Activated CD8-positive, alpha-beta memory T cell treated with anti-CD3 and anti-CD28 coated beads, Interleukin-2, amount 10 ng/mL, durations not matched to agents 7 days and 5 days (primary cell): Measurements from ENCODE around the gene SARDH. TPM values are rescaled to one million over a fixed set of nuclear protein-coding genes. Genes with fewer than 3 reads are reported as not detected.
A peak's percentile ranks its signal among the peaks of the same experiment; 100 is the strongest.
"Not testable (repeated sequence)": the region's sequence is repeated elsewhere in the genome, so short reads cannot be mapped to it uniquely, and the experiment has no call there.

Experiments used
- ATAC-seq: fragments of 150-1000 bp; cut with Tn5 transposase; one replicate; pipeline ENCODE4 v1.10.0; 2021; ENCODE audit warnings: moderate library complexity
- CTCF ChIA-PET: fragments of 350-600 bp; sonication (Branson Sonifier 250); formaldehyde crosslinking; loops from one replicate; lab custom pipeline; 2021; ENCODE audit warnings: antibody characterized with exemption; lab: Charles Lee
- DNase-seq: peaks from one replicate; pipeline ENCODE4 v3.0.0-alpha.2; 2020
- H3K27ac Mint-ChIP-seq: one replicate; pipeline ENCODE4 v1.8.0; 2021; ENCODE audit warnings: mild to moderate bottlenecking, mixed read lengths
- H3K27me3 Mint-ChIP-seq: one replicate; pipeline ENCODE4 v1.8.0; 2021; ENCODE audit warnings: mixed read lengths
- H3K36me3 Mint-ChIP-seq: one replicate; pipeline ENCODE4 v1.8.0; 2021; ENCODE audit warnings: mild to moderate bottlenecking, mixed read lengths
- H3K4me1 Mint-ChIP-seq: one replicate; pipeline ENCODE4 v1.8.0; 2021; ENCODE audit warnings: mixed read lengths
- H3K4me3 Mint-ChIP-seq: one replicate; pipeline ENCODE4 v1.8.0; 2021; ENCODE audit warnings: mild to moderate bottlenecking, moderate library complexity, mixed read lengths
- H3K9me3 Mint-ChIP-seq: one replicate; pipeline ENCODE4 v1.8.0; 2022; ENCODE audit warnings: low read depth, mixed read lengths
- total RNA-seq, 2 experiments: library from RNA; stranded (reverse); gene quantifications; one replicate each; pipeline ENCODE4 v1.2.3, GENCODE V29; 2021

Gene SARDH
- total RNA-seq, 2 experiments from 2014 or later, result 0.38 to 0.56 TPM

- no peak overlapping the region for H3K4me3 Mint-ChIP-seq
- peak overlapping the region; percentile 25 for H3K27ac Mint-ChIP-seq
- ATAC-seq (no peak), DNase-seq (no peak)
- CTCF ChIA-PET, result no interaction called here
- H3K27me3 Mint-ChIP-seq, result no peaks in the 10 kb centered on the region
- H3K9me3 Mint-ChIP-seq, result no peaks in the 10 kb centered on the region
- H3K4me1 Mint-ChIP-seq, result peaks cover 53% of the 10 kb centered on the region
- H3K36me3 Mint-ChIP-seq, result no peaks in the 10 kb centered on the region
These were observed 59.1 kb downstream of the SARDH start for GRCh38 chr9:133679056-133679455.

- H3K4me3 Mint-ChIP-seq, result no peak overlapping the region
- H3K4me1 Mint-ChIP-seq, result peaks cover 38% of the 10 kb centered on the region
These were observed 60.8 kb downstream of the SARDH start for GRCh38 chr9:133677126-133678010.

GRCh38 chr9:133676450-133676849 lies 61.7 kb downstream of the SARDH start:
- ATAC-seq (no peak), DNase-seq (no peak)
- H3K27ac Mint-ChIP-seq, result peak overlapping the region; percentile 89
- no peak overlapping the region for H3K4me3 Mint-ChIP-seq
- CTCF ChIA-PET, result interaction anchor here (1.0 to 1.9 kb wide), 5 partner anchors 19 to 318 kb away, joined by 3 to 4 read pairs (median 4); no protein-coding TSS in a partner anchor
- H3K9me3 Mint-ChIP-seq, result no peaks in the 10 kb centered on the region
- H3K4me1 Mint-ChIP-seq, result peaks cover 32% of the 10 kb centered on the region
- no peaks in the 10 kb centered on the region for H3K27me3 Mint-ChIP-seq
- H3K36me3 Mint-ChIP-seq, result no peaks in the 10 kb centered on the region

More at GRCh38 chr9:133677126-133678010, 60.8 kb downstream of the SARDH start:
- CTCF ChIA-PET, result interaction anchor here (1.0 to 1.9 kb wide), 5 partner anchors 20 to 317 kb away, joined by 3 to 4 read pairs (median 4); no protein-coding TSS in a partner anchor
- ATAC-seq (peak; percentile 99), DNase-seq (peak; percentile 90)
- Mint-ChIP-seq H3K9me3 (no peaks in the 10 kb centered on the region), H3K27me3 (no peaks in the 10 kb centered on the region), H3K27ac (peak overlapping the region; percentile 89), H3K36me3 (no peaks in the 10 kb centered on the region)

- H3K4me1 Mint-ChIP-seq, result peaks cover 32% of the 10 kb centered on the region
- not testable (repeated sequence) for H3K36me3 Mint-ChIP-seq, ATAC-seq, DNase-seq, H3K9me3 Mint-ChIP-seq, H3K27ac Mint-ChIP-seq, H3K4me3 Mint-ChIP-seq, H3K27me3 Mint-ChIP-seq
- CTCF ChIA-PET, result interaction anchor here (1.9 kb wide), 1 partner anchor 40 kb away, joined by 4 read pairs; no protein-coding TSS in a partner anchor
These were observed 62.4 kb downstream of the SARDH start for GRCh38 chr9:133675796-133676195.

- H3K9me3 Mint-ChIP-seq, result no peaks in the 10 kb centered on the region
- CTCF ChIA-PET, result no interaction called here
- peaks cover 32% of the 10 kb centered on the region for H3K4me1 Mint-ChIP-seq
- H3K27ac Mint-ChIP-seq, result no peak overlapping the region
- ATAC-seq (no peak), DNase-seq (no peak)
- H3K36me3 Mint-ChIP-seq, result no peaks in the 10 kb centered on the region
- H3K27me3 Mint-ChIP-seq, result no peaks in the 10 kb centered on the region
- no peak overlapping the region for H3K4me3 Mint-ChIP-seq
These were observed 64.1 kb downstream of the SARDH start for GRCh38 chr9:133674091-133674490.

GRCh38 chr9:133673258-133673655 lies 64.9 kb downstream of the SARDH start:
- Mint-ChIP-seq H3K4me3 (no peak overlapping the region), H3K9me3 (no peaks in the 10 kb centered on the region), H3K4me1 (peaks cover 28% of the 10 kb centered on the region), H3K27me3 (no peaks in the 10 kb centered on the region), H3K27ac (no peak overlapping the region), H3K36me3 (no peaks in the 10 kb centered on the region)
- ATAC-seq (no peak), DNase-seq (no peak)
- CTCF ChIA-PET, result interaction anchor here (0.9 kb wide), 1 partner anchor 39 kb away, joined by 3 read pairs; no protein-coding TSS in a partner anchor

- Mint-ChIP-seq H3K4me1 (peaks cover 23% of the 10 kb centered on the region), H3K4me3 (no peak overlapping the region), H3K27ac (no peak overlapping the region), H3K36me3 (no peaks in the 10 kb centered on the region), H3K9me3 (no peaks in the 10 kb centered on the region), H3K27me3 (no peaks in the 10 kb centered on the region)
- no peak for DNase-seq
- no peak for ATAC-seq
- CTCF ChIA-PET, result interaction anchor here (0.9 kb wide), 1 partner anchor 40 kb away, joined by 3 read pairs; no protein-coding TSS in a partner anchor
These were observed 65.5 kb downstream of the SARDH start for GRCh38 chr9:133672503-133673257.

GRCh38 chr9:133671371-133671770 lies 66.8 kb downstream of the SARDH start:
- DNase-seq (no peak), ATAC-seq (no peak)
- no peak overlapping the region for H3K4me3 Mint-ChIP-seq
- no peak overlapping the region for H3K27ac Mint-ChIP-seq
- no peaks in the 10 kb centered on the region for H3K27me3 Mint-ChIP-seq
- CTCF ChIA-PET, result interaction anchor here (0.8 kb wide), 1 partner anchor 12 kb away, joined by 3 read pairs; no protein-coding TSS in a partner anchor
- H3K36me3 Mint-ChIP-seq, result no peaks in the 10 kb centered on the region
- no peaks in the 10 kb centered on the region for H3K9me3 Mint-ChIP-seq
- peaks cover 10% of the 10 kb centered on the region for H3K4me1 Mint-ChIP-seq

GRCh38 chr9:133670466-133670865 lies 67.7 kb downstream of the SARDH start:
- Mint-ChIP-seq H3K27ac (no peak overlapping the region), H3K9me3 (no peaks in the 10 kb centered on the region), H3K36me3 (no peaks in the 10 kb centered on the region), H3K4me3 (no peak overlapping the region), H3K4me1 (peaks cover 3% of the 10 kb centered on the region), H3K27me3 (no peaks in the 10 kb centered on the region)
- CTCF ChIA-PET, result no interaction called here
- ATAC-seq (no peak), DNase-seq (no peak)

- Mint-ChIP-seq H3K4me1 (no peaks in the 10 kb centered on the region), H3K27ac (no peak overlapping the region), H3K9me3 (no peaks in the 10 kb centered on the region), H3K36me3 (no peaks in the 10 kb centered on the region), H3K27me3 (no peaks in the 10 kb centered on the region), H3K4me3 (no peak overlapping the region)
- ATAC-seq (no peak), DNase-seq (no peak)
- CTCF ChIA-PET, result no interaction called here
These were observed 68.9 kb downstream of the SARDH start for GRCh38 chr9:133669182-133669801.

GRCh38 chr9:133667759-133668450 lies 70.2 kb downstream of the SARDH start:
- H3K4me3 Mint-ChIP-seq, result no peak overlapping the region
- H3K27ac Mint-ChIP-seq, result no peak overlapping the region
- no peaks in the 10 kb centered on the region for H3K27me3 Mint-ChIP-seq
- no peaks in the 10 kb centered on the region for H3K36me3 Mint-ChIP-seq
- DNase-seq, result no peak
- no peak for ATAC-seq
- no peaks in the 10 kb centered on the region for H3K9me3 Mint-ChIP-seq
- no peaks in the 10 kb centered on the region for H3K4me1 Mint-ChIP-seq
- CTCF ChIA-PET, result no interaction called here

- Mint-ChIP-seq H3K4me3 (no peak overlapping the region), H3K36me3 (no peaks in the 10 kb centered on the region), H3K4me1 (no peaks in the 10 kb centered on the region), H3K27me3 (no peaks in the 10 kb centered on the region), H3K9me3 (no peaks in the 10 kb centered on the region), H3K27ac (no peak overlapping the region)
- ATAC-seq (no peak), DNase-seq (no peak)
- CTCF ChIA-PET, result no interaction called here
These were observed 71.3 kb downstream of the SARDH start for GRCh38 chr9:133666845-133667244.
